Subcutaneous abdominal adipose tissue (tissue), 5 donors: ENCODE results near the gene SMAD3.
A peak's percentile ranks its signal among the peaks of the same experiment; 100 is the strongest.

ENCODE experiments used
- H3K27ac ChIP-seq: one replicate; pipeline ENCODE4 v1.7.0; 2013; ENCODE audit warnings: low read depth, mild to moderate bottlenecking, inconsistent platforms, low read length, moderate library complexity
- H3K27me3 ChIP-seq, 5 donors: one replicate each; pipeline ENCODE4 v1.7.0; 2013; ENCODE audit warnings: low read length in 5 of 5, inconsistent platforms in 1 of 5; ENCODE audit not compliant: control insufficient read depth in 5 of 5, insufficient read depth in 4 of 5
- H3K36me3 ChIP-seq, 5 donors: one replicate each; pipeline ENCODE4 v1.7.0; 2013; ENCODE audit warnings: low read length in 5 of 5; ENCODE audit not compliant: control insufficient read depth in 5 of 5, insufficient read depth in 5 of 5
- H3K4me1 ChIP-seq, 5 donors: one replicate each; pipeline ENCODE4 v1.7.0; 2013; ENCODE audit warnings: low read length in 5 of 5, mild to moderate bottlenecking in 3 of 5, moderate library complexity in 1 of 5; ENCODE audit not compliant: control insufficient read depth in 5 of 5, insufficient read depth in 5 of 5
- H3K4me3 ChIP-seq, 5 donors: one replicate each; pipeline ENCODE4 v1.7.0; 2013; ENCODE audit warnings: low read length in 5 of 5, low read depth in 1 of 5
- H3K9ac ChIP-seq, 5 donors: one replicate each; pipeline ENCODE4 v1.7.0; 2013; ENCODE audit warnings: low read length in 5 of 5, mild to moderate bottlenecking in 4 of 5, moderate library complexity in 3 of 5
- H3K9me3 ChIP-seq, 5 donors: one replicate each; pipeline ENCODE4 v1.7.0; 2013; ENCODE audit warnings: low read length in 5 of 5; ENCODE audit not compliant: control insufficient read depth in 5 of 5
- donor health status: healthy.
- donor health status: healthy.
- donor health status: healthy.
- donor health status: healthy.
- donor health status: healthy.

Gene SMAD3

GRCh38 chr15:67095912-67096311 lies 30.5 kb downstream of the SMAD3 start:
- H3K27me3 ChIP-seq, result no peaks in the 10 kb centered on the region
- H3K4me3 ChIP-seq, result no peak overlapping the region
- H3K9me3 ChIP-seq, result no peaks in the 10 kb centered on the region
- peaks cover 2 to 60% (median 47%) of the 10 kb centered on the region in 5 donors for H3K4me1 ChIP-seq
- no peak overlapping the region for H3K27ac ChIP-seq
- H3K9ac ChIP-seq, result no peak overlapping the region
- H3K36me3 ChIP-seq, result peaks cover 3 to 20% (median 12%) of the 10 kb centered on the region in 5 donors

GRCh38 chr15:67096546-67097294 lies 31.3 kb downstream of the SMAD3 start:
- Histone ChIP-seq H3K27ac (no peak overlapping the region), H3K36me3 (peaks cover 3 to 20% (median 12%) of the 10 kb centered on the region in 5 donors), H3K9ac (no peak overlapping the region), H3K27me3 (no peaks in the 10 kb centered on the region), H3K4me3 (no peak overlapping the region), H3K9me3 (no peaks in the 10 kb centered on the region), H3K4me1 (peaks cover 2 to 56% (median 41%) of the 10 kb centered on the region in 5 donors)

GRCh38 chr15:67097424-67097823 lies 32.0 kb downstream of the SMAD3 start:
- Histone ChIP-seq H3K9me3 (no peaks in the 10 kb centered on the region), H3K27ac (no peak overlapping the region), H3K36me3 (peaks cover 3 to 20% (median 12%) of the 10 kb centered on the region in 5 donors), H3K4me1 (peaks cover 2 to 49% (median 36%) of the 10 kb centered on the region in 5 donors), H3K9ac (no peak overlapping the region), H3K4me3 (no peak overlapping the region), H3K27me3 (no peaks in the 10 kb centered on the region)

GRCh38 chr15:67097930-67098740 lies 32.7 kb downstream of the SMAD3 start:
- no peaks in the 10 kb centered on the region for H3K9me3 ChIP-seq
- H3K4me3 ChIP-seq, result peak overlapping the region in 2 of 5 donors; percentile 10 to 37
- H3K4me1 ChIP-seq, result peaks cover 2 to 47% (median 34%) of the 10 kb centered on the region in 5 donors
- peak overlapping the region in 3 of 5 donors; percentile 25 to 60 (median 39) for H3K9ac ChIP-seq
- H3K36me3 ChIP-seq, result peaks cover 3 to 18% (median 12%) of the 10 kb centered on the region in 5 donors
- no peaks in the 10 kb centered on the region for H3K27me3 ChIP-seq
- H3K27ac ChIP-seq, result peak overlapping the region; percentile 71

GRCh38 chr15:67098768-67099282 lies 33.4 kb downstream of the SMAD3 start:
- Histone ChIP-seq H3K4me3 (peak overlapping the region in 2 of 5 donors; percentile 10 to 37), H3K4me1 (peaks cover 2 to 47% (median 34%) of the 10 kb centered on the region in 5 donors), H3K9ac (peak overlapping the region in 3 of 5 donors; percentile 25 to 60 (median 39))

GRCh38 chr15:67100124-67100791 lies 34.9 kb downstream of the SMAD3 start:
- H3K4me3 ChIP-seq, result no peak overlapping the region
- no peak overlapping the region for H3K27ac ChIP-seq
- H3K27me3 ChIP-seq, result no peaks in the 10 kb centered on the region
- no peaks in the 10 kb centered on the region for H3K9me3 ChIP-seq
- peaks cover 0 to 6% (median 3%) of the 10 kb centered on the region in 5 donors for H3K36me3 ChIP-seq
- H3K4me1 ChIP-seq, result peaks cover 7 to 57% (median 43%) of the 10 kb centered on the region in 5 donors
- no peak overlapping the region for H3K9ac ChIP-seq

More at GRCh38 chr15:67098768-67099282, 33.4 kb downstream of the SMAD3 start:
- Histone ChIP-seq H3K27me3 (no peaks in the 10 kb centered on the region), H3K36me3 (peaks cover 3 to 12% (median 10%) of the 10 kb centered on the region in 5 donors), H3K9me3 (no peaks in the 10 kb centered on the region), H3K27ac (peak overlapping the region; percentile 71)

GRCh38 chr15:67100801-67101581 lies 35.6 kb downstream of the SMAD3 start:
- no peaks in the 10 kb centered on the region for H3K9me3 ChIP-seq
- H3K27ac ChIP-seq, result no peak overlapping the region
- peaks cover 11 to 65% (median 51%) of the 10 kb centered on the region in 5 donors for H3K4me1 ChIP-seq
- H3K36me3 ChIP-seq, result peaks cover 0 to 2% (median 2%) of the 10 kb centered on the region in 5 donors
- no peak overlapping the region for H3K9ac ChIP-seq
- H3K4me3 ChIP-seq, result no peak overlapping the region
- no peaks in the 10 kb centered on the region for H3K27me3 ChIP-seq

GRCh38 chr15:67101911-67102598 lies 36.7 kb downstream of the SMAD3 start:
- Histone ChIP-seq H3K4me3 (no peak overlapping the region), H3K27me3 (no peaks in the 10 kb centered on the region), H3K4me1 (peaks cover 21 to 75% (median 61%) of the 10 kb centered on the region in 5 donors), H3K9me3 (no peaks in the 10 kb centered on the region), H3K36me3 (no peaks in the 10 kb centered on the region), H3K9ac (no peak overlapping the region), H3K27ac (no peak overlapping the region)

- H3K9me3 ChIP-seq, result no peaks in the 10 kb centered on the region
- no peaks in the 10 kb centered on the region for H3K36me3 ChIP-seq
- H3K27me3 ChIP-seq, result no peaks in the 10 kb centered on the region
- H3K9ac ChIP-seq, result no peak overlapping the region
- H3K4me3 ChIP-seq, result no peak overlapping the region
- H3K4me1 ChIP-seq, result peaks cover 26 to 76% (median 66%) of the 10 kb centered on the region in 5 donors
- H3K27ac ChIP-seq, result no peak overlapping the region
These were observed 37.2 kb downstream of the SMAD3 start for GRCh38 chr15:67102599-67102929.
